ENCODE results near the gene NRXN3. TPM values are rescaled to one million over a fixed set of nuclear protein-coding genes. Genes with fewer than 3 reads are reported as not detected.
"Not testable (repeated sequence)": the region's sequence is repeated elsewhere in the genome, so short reads cannot be mapped to it uniquely, and the experiment has no call there.

The NRXN3 gene
- total RNA-seq, 1 donor from 2014 or later, result 0.60 TPM

DNA sequence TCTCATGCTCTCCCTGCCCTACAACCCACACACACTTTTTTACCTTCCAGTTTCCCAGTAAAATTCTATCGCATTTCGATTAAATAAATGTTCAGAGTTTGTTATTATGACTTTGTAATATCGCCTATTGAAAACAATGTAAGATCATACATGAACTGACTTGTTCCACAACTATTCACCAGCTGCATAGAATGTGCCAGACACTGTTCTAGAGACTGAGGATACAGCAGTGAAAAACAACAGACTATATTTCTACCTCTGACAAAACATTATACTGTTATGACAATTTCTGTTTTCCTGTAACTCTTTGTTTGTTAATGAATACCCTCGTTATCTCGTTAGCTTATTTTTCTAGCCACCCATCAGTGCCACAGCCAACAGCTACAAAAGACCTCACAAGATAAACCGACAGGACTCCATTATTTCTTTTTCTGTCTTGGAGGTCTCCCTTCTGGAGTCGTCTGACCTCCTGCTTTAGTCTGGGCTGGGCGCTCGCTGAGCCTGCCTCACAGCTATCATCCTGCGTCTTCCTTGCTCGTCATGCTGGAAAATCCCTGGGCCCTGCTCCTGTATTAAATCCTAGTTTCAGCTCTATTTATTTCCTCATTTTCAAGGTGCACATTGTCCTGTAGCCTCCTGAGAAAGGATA is 1542.3 kb downstream of the NRXN3 start:
- no peak for ATAC-seq

DNA sequence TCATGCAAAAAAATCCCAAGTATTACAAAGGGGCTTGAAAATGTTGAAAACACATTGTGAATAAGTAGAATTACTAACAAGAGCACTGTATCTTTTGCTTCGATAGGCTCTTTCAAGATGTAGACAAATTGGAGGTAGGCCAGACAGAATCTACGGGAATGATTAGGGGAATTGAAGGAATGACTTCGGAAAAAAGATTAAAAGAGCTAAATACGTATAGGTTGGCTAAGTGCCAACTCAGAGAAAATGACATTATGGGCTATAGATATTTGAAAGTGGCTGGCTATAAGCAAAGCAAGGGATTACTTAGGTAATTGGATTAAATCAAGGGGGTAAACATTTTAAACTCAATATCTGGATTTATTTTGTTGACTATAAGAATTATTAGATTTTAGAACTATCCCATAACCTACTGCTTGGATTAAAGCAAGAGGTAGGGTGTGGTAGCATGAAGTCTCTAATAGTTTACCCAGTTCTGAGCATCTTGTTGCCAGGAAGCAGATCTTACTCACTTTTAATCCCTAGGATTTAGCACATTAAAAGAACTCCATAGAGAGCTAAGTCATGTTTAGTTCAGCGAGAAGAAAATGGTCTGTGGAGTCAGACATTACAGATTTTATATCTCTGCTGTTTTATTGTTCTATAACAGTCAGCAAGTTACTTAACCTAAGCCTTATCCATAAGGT is 1551.4 kb downstream of the NRXN3 start:
- peak; percentile 85 for ATAC-seq

DNA sequence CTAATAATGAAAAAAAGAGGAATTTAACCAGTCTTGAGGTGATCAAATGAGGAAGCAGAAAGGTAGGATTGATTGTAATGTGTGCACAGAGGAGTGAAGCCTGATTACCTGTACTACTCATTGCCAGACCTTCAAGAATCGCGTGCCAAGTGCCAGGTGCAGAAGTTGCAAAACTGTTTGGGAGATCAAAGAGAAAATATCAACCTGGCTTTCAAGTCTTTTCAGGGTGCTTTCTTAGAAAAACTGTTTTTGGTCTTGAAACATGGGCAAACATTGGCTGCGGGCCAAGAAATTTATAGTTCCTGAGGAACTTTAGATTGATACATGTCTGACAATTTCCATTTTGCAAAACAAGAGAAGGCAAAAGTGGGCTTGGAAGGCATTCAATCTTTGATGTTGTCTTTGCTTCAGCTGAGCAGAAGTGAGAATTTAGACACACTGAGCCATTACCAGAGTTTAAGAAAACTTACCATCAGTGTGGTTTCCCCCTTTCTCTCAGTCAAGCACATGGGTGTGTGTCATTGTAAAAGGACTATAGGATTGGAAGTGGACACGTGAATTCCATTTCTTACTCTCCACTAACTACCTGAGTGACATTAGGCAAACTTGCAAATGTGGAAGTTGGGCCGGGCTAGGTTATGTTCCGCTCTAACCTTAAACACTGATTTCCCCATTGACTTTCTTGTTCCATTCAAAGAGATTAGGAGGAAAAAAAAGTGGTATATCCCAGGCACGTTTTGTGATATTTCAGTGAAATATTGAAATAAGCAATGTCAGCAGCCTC is 1555.0 kb downstream of the NRXN3 start:
- ATAC-seq, result no peak

DNA sequence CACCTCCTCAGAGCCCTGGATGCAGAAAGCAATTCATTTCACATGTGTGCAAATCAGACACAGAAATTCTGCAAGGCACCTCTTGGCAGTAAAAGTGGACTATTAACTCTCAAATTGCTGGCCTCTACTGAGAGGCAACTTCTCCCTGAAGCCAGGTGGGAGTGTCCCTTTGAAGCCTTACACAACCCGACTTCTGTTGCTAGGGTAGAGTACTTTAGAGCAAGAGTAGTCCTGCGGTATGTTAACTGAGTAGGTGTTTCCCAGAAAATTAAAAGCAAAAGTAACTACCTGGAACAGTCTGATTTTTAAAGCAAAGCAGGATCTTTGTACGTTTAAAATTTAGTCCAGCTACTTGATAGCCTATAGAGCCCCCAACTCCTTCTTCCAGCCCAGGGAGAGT is 1557.7 kb downstream of the NRXN3 start:
- no peak for ATAC-seq

DNA sequence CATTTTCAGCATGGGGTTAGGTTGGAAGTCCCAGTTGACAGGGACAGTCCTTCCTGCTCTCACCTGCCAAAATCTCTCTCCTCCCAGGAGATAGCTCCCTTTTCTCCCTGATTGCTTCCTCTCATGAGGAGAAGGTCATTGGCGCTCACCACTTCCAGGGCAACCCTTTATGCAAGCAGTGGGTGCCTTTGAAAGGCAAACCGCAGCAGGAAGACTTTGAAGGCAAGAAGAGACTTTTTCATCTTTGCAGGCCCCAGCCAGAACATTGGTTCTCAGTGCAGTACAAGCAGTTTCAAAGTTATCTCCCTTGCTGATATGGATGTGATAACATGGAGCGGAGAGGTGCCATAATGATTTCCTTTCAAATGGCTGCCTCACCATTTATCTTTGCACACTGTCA is 1558.2 kb downstream of the NRXN3 start:
- ATAC-seq, result no peak

DNA sequence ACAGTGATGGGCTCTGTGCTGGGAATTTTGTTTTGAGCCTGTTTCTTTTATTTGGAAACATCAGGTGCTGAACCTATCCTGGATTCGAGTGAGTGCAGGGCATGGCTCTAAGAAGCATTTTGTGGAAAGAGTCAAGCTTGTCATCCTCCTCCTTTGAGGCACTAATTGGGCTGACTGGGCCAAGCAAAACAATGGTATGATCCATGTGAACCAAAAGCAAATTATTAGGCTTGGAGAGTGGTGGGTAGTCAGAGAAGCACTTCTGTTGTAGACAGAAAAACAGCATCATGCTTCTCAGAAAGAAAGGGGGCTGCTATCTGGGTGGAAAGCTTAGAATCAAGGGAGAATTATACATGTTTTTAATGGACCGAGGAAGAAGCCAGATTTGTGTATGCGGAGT is 1559.6 kb downstream of the NRXN3 start:
- no peak for ATAC-seq

DNA sequence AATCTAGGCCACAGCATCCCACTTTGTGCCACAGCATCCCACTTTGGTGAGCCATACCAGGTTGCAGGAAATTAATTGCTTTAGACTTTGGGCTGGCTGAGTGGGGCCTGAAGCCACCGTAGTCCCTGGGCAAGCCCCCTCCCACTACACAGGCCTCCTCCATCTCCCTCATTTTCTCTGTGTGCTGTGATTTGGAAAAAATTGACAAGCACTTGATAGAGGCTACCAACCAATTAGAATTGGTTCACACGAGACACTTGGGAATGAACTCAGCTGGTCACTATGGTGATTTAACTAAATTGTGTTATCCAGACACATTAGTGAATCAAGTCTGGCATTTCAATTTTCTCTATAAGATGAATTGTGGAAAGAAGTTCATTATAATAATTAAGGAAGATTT is 1560.0 kb downstream of the NRXN3 start:
- no peak for ATAC-seq

DNA sequence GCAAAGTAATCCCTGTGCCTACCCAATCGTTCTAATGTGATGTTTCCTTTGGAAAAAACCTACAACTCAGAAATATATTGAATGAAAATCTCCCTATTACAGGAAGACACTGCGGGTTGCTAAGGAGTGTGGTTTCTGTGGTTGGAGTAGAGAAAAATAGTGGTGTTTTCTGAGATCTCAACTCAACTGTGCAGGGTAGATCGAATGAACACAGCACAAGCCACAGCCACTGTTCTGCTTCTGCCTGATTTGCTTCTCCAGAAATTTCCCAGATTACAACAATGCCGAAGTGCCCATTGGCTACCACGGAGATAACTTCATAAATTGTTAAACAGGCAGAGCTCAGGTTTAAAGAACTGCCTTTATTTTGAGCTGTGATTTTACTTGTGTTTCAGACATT is 1560.8 kb downstream of the NRXN3 start:
- ATAC-seq, result no peak

DNA sequence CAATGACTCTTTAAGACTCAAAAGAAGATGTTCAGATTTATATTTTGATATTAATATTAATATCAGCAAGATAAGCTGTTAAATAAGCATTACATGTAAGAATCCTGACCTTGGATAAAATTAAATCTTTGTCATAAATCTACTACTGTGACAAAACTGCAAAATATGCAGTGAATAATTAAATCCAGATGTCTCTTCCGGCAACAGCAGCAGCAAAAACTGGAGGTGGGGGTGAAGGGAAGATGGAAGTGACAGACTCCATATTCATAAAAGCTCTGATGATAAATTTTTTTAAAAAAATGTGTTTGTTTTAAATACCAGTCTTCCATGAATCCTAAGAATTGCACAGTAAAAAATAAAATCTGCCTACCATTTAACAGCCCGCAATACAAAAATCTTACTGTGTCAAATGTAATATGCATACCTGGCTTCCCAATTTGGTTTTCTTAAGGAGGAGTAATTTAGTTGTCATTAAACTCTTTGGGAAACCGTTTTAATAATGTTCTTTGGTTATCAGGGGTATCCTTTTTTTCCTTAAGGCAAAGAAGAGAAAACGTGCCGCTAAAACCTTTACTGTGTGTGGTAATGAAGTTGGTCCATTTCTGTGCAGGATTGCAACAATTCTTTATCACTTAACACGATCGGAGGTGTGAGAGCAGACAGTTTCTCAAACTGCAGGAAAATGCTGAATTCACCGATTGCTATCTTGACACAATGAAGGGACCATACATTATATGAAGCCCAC is 1562.9 kb downstream of the NRXN3 start:
- no peak for ATAC-seq

DNA sequence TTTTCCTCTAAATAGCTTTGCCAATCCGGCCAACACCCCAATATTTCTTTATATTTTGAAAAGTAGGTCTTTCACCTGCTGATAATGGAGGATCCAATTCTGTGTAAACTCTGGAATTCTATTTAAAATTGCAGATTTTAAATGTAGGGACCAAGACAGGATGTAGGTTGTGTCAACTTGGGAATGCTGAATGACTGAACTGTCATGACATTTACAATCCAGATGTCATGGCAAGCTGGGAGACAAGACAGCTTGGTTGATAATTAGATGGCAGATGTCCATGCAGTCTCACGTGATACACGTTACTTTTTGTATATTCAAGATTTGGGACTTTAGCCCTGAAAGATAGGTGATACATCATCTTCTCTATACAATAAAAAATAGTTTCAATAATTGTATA is 1564.0 kb downstream of the NRXN3 start:
- no peak for ATAC-seq

DNA sequence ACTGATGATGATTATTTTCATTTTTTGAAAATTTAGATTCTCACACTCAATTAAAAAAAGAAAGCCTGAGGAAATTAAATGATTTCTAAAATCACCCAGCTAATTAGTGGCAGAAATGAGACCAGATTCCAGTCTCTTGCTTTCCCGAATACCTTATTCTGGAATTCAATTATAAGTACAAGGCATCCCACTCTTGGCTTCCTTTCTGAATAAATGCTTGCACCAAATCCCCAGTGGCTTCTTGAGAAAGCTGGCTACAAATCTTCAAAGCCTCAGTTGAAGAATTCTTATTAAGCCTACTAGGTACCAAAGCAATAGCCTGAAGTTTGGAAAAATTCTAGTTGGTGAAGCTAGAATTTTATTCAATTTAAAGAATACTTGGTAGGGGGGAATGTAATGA is 1564.5 kb downstream of the NRXN3 start:
- no peak for ATAC-seq

DNA sequence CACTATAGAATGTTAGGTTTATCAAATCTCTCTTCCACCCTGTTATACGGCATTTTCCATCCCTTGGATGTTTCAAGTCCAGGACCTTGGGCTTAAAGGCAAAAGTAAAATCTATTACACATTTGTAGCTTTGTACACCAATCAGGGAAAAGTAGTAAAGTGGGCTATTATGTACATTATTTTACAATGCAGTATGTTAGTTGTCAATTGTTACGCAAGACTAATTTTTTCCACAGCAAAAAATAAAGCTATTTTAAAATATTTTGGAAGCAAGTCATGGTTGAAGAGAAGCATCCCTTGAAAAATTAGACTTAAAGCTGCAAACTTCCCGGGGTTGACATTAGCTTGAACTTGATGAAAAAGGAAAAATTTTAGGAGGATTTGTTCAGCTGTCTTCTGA is 1564.9 kb downstream of the NRXN3 start:
- no peak for ATAC-seq

DNA sequence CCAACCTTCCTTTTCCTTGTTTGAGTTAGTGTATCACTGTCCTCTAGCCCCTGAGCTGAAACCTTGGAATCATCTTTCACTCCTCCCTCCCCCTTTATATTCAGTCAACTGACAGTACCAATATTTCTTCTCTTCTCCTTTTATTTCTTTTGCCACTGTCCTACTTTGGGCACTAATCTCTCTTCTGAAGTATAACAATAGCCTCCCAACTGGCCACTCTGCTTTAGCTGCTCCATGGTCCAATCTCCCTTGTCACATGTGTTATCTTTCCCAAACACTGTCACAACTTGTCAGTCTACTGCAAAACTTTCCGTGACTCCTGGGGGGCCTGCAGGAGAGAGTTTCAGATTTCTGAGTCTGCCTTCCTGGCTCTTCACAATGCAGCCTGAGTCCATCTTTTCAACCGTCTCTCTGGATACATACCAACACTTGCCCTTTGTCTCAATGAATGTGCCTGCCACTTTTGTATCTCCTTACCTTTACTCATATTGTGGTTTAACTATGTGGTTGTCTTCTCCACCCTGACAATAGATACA is 1570.0 kb downstream of the NRXN3 start:
- ATAC-seq, result no peak

DNA sequence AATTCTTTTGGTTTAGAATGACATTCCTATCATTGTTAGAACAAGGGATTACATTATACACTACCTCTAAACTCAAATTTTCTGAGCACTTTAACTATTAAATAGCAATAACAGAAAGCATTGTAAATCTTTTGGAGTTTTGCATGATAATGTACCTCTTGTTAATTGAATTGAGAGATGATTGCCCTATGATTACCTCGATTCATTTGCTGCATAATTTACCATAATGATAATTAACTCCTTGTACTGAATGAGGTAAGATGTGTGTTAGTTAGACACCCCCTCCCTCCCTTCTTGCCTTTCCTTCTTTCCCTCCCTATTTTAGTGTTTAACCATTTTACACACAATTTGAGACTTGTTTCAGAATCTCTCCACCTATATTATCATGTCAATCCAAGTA is 1572.0 kb downstream of the NRXN3 start:
- no peak for ATAC-seq

DNA sequence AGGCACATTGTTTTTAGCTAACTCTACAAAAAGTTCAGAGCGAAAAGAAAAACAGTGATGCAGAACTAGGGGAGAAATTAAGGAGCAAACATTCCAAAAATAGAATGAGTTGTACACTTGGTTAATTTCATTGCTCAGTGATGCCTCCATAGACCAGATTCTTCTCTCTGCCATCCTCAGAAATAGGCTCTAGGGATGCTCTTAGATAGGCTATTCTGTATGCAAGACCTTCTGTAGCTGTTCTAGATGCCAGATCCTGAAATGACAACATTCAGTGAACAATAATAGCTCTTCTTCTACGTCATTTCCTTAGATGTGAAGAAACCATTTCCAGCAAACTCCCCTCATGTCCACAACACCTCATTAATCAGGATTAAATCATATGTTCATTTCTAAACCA is 1574.9 kb downstream of the NRXN3 start:
- ATAC-seq, result no peak

DNA sequence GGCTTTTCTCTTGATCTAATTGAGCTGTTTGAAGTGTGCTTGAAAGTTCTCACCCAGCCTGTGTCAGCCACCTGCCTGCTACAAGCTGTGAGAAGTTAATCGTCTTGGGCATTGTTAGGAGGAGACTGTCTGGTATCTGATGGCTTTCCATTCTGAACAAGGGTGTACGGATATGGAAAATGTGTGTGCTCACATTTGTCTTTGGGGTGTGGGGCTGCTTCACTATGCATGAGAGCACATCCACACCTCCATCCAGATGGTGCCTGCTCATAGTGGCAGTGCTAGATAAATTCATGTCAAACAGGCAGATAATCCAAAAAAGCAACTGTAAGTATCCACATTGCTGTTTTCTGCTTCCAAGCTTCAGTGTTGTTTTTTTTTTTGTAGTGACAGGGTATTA is 1578.9 kb downstream of the NRXN3 start:
- no peak for ATAC-seq

DNA sequence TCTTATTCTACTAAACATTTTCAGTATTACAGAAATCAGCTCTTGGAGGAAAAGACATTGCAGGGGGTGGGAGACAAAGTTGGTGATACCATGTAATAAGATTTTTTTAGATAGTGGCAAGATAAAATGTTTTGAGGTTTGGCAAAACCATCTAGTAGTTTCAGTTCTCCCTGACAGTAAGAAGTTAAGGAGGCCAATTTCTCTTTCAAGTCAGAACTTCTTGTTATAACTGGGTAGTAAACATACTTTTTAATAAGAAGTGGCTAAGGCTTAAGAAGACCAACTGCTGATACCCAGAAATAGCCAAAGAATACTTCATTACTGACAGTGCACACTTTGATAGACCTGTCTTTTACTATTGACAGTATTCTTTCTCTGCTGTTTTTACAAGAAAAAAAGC is 1588.8 kb downstream of the NRXN3 start:
- ATAC-seq, result no peak

DNA sequence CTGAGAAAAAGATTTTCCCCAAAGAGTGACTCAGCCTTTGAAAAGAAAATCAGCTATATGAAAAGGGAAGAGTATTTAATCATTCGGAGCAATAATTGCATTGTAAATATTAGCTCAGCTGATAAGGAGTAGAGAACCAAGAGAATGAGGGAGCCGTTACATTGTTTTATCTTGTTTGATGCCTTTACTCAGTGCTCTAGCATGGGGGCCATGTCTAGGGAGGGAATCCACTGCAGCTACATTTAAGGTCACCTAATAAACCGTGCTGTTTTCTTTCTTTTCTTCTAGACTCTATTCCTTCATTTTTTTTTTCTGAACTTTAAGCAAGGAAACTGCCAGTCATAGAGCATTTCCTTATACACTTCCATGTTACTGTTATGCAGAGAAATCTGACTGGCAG is 1594.2 kb downstream of the NRXN3 start:
- no peak for ATAC-seq

DNA sequence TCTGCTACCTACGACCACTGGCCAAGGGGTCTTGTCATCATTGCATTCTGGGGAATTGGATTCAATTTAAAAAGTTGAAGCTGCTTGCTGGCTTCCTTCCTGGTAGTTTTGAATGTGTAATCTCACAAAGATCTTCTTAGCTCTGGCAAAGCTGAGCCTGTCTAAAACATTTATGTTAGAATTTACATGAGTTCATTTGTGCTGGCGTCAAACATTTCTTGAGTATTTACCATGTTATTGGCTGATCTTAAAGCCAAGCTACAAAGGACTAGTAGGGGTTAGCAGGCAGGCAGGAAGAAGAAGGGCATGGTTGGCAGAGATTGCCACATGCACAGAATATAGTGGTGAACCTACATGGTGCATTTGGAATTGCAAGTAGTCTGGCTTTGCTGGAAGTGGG is 1596.3 kb downstream of the NRXN3 start:
- ATAC-seq, result no peak

DNA sequence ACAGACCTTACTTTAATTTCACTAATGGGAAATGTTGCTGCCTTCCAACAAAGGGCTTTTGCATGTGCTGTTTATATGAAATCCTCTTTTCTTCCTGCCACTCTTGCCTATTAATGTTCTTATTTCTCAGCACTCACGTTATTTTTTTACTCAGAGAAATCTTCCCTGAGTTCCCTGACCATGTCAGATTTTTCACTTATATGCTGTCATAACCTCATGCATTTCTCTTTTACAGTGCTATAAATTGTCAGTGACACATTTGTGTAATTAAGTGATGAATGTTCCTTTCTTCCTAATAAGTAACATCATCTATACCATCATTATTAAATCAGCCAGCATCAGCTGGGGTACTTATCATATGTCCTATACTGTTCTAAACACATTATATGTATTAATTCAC is 1597.1 kb downstream of the NRXN3 start:
- no peak for ATAC-seq

DNA sequence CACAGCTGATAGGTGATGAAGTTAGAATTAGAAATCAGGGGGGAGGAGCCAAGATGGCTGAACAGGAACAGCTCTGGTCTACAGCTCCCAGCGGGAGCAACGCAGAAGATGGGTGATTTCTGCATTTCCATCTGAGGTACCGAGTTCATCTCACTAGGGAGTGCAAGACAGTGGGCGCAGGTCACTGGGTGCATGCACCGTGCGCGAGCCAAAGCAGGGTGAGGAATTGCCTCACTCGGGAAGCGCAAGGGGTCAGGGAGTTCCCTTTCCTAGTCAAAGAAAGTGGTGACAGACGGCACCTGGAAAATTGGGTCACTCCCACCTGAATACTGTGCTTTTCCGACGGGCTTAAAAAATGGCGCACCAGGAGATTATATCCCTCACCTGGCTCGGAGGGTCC is 1597.5 kb downstream of the NRXN3 start:
- ATAC-seq, result not testable (repeated sequence)

DNA sequence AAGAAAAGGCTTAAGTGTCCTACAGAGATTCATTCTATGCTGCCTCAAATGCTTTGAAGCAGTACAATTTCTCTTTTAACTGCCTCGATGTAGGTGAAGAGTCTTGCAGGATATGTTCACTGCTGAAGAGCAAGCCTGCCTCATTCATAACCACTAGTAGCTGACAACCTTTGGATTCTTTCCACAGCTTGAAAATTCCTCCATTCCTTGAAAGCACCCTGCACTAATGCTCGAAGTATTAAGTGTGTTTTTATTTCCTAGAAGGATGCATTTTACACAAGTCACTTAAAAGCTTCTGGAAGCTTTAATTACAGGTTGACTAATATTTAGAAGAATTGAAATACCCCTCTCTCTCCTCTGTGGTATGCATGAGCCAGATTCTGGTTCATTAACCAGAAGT is 1611.7 kb downstream of the NRXN3 start:
- ATAC-seq, result no peak

DNA sequence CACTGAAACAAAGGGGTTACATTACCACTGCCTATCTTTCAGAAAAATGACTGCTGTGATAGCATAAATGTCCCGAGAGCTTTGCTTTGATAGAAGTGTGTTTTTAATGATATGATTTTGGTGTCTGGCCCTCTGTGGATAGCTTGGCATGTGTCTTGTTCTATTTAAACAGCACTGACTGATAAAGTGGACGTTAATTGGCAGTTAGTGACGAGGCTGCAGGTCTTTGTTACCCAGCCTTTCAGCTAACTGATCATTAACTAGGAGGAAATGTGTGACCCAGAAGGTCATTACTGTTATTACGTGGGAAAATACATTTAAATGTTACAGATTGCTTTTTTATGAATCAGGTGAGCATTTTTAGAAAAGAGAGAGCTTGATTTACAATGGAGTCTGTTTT is 1612.9 kb downstream of the NRXN3 start:
- no peak for ATAC-seq
